Endothelial cell of umbilical vein (primary cell): Measurements from ENCODE around the gene DPP7. TPM values are rescaled to one million over a fixed set of nuclear protein-coding genes. Genes with fewer than 3 reads are reported as not detected.

Source experiments
- BruUV-seq: library from RNA; stranded (reverse); fragments of 400-500 nt; replicated peaks from 2 replicates; lab custom pipeline; 2021; lab: Mats Ljungman, UMichigan
- CTCF ChIA-PET: fragments of 300-600, 350-600 bp; sonication (Branson Sonifier 250); formaldehyde crosslinking; loops from one replicate; lab custom pipeline; 2021; ENCODE audit warnings: antibody characterized with exemption, inconsistent platforms; lab: Charles Lee
- POLR2A ChIA-PET: fragments of 300-600, 350-600 bp; sonication (Branson Sonifier 250); formaldehyde crosslinking; loops from one replicate; lab custom pipeline; 2021; ENCODE audit warnings: antibody characterized with exemption, inconsistent platforms; lab: Charles Lee
- DNase-seq: peaks from one replicate; pipeline ENCODE4 v3.0.0-alpha.2; 2011; ENCODE audit warnings: low read depth, low spot score
- FAIRE-seq: peaks from 2 replicates; lab custom pipeline; 2011; peaks lifted over from hg19 to GRCh38; lab: Jason Lieb, UNC
- H2AFZ ChIP-seq: 2 replicates; pipeline ENCODE4 v1.6.0; 2012; ENCODE audit warnings: low read depth, low read length, control low read depth, inconsistent platforms
- H3K27ac ChIP-seq: 2 replicates; pipeline ENCODE4 v1.5.1; 2011; ENCODE audit warnings: low read depth, mild to moderate bottlenecking, control low read depth, low read length, moderate library complexity; ENCODE audit not compliant: insufficient read depth
- H3K27me3 ChIP-seq, 2 experiments: 2 replicates each; pipeline versions ENCODE4 v1.6.0 to v1.6.1; 2011; ENCODE audit warnings: low read length in 2 of 2, mixed read lengths in 1 of 2; ENCODE audit not compliant: control insufficient read depth in 2 of 2, insufficient read depth in 2 of 2
- H3K36me3 ChIP-seq, 2 experiments: 2 replicates in 1 of 2; 3 replicates in 1 of 2; pipeline ENCODE4 v1.5.1; 2011; ENCODE audit warnings: low read length in 2 of 2, mild to moderate bottlenecking in 1 of 2, moderate library complexity in 1 of 2; ENCODE audit not compliant: control insufficient read depth in 2 of 2, insufficient read depth in 2 of 2; ENCODE audit errors: extremely low read depth in 1 of 2
- H3K4me1 ChIP-seq: 3 replicates; pipeline ENCODE4 v1.5.1; 2011; ENCODE audit warnings: mild to moderate bottlenecking, low read length; ENCODE audit not compliant: control insufficient read depth, insufficient read depth; ENCODE audit errors: extremely low read depth
- H3K4me2 ChIP-seq: 2 replicates; pipeline ENCODE4 v1.6.1; 2011; ENCODE audit warnings: low read length, control low read depth, mixed read lengths; ENCODE audit not compliant: insufficient read depth
- H3K4me3 ChIP-seq, 3 experiments: fragments of 200-600 bp in 1 of 3; sonication (generic), shearing (Covaris generic) in 1 of 3; replicated peaks in 1 of 3; 2 replicates each; pipeline ENCODE4 v1.5.1; 2011 to 2016; ENCODE audit warnings: control low read depth in 3 of 3, low read length in 3 of 3, mild to moderate bottlenecking in 2 of 3, inconsistent platforms in 1 of 3, low read depth in 1 of 3, moderate library complexity in 1 of 3; ENCODE audit not compliant: insufficient read depth in 1 of 3
- H3K79me2 ChIP-seq: 2 replicates; pipeline ENCODE4 v1.6.0; 2012; ENCODE audit warnings: low read length, inconsistent platforms; ENCODE audit not compliant: control insufficient read depth, insufficient read depth
- H3K9ac ChIP-seq: replicated peaks from 2 replicates; pipeline ENCODE3; 2011; ENCODE audit warnings: low read length, control low read depth; ENCODE audit not compliant: insufficient read depth; ENCODE audit errors: extremely low read depth
- H3K9me1 ChIP-seq: replicated peaks from 3 replicates; pipeline ENCODE4 v1.6.0; 2011; ENCODE audit warnings: mild to moderate bottlenecking, low read length; ENCODE audit not compliant: control insufficient read depth, insufficient read depth; ENCODE audit errors: extremely low read depth
- H3K9me3 ChIP-seq: replicated peaks from 2 replicates; pipeline ENCODE4 v1.5.1; 2012; ENCODE audit warnings: low read length, inconsistent platforms; ENCODE audit not compliant: control insufficient read depth, insufficient read depth
- H4K20me1 ChIP-seq: replicated peaks from 2 replicates; pipeline ENCODE3; 2011; ENCODE audit warnings: mild to moderate bottlenecking, low read length; ENCODE audit not compliant: control insufficient read depth, insufficient read depth; ENCODE audit errors: extremely low read depth
- EZH2 ChIP-seq: IDR thresholded peaks from 2 replicates; pipeline ENCODE4 v1.6.1; 2012; ENCODE audit warnings: borderline replicate concordance, low read depth, mild to moderate bottlenecking, moderate library complexity, low read length, inconsistent platforms; ENCODE audit not compliant: severe bottlenecking
- FOS ChIP-seq: IDR thresholded peaks from 2 replicates; pipeline ENCODE4 v1.6.1; 2011; ENCODE audit warnings: mild to moderate bottlenecking, low read length, moderate library complexity, borderline replicate concordance; ENCODE audit not compliant: insufficient read depth
- GATA2 ChIP-seq: IDR thresholded peaks from 2 replicates; pipeline ENCODE4 v1.7.0; 2011; ENCODE audit warnings: low read depth, mild to moderate bottlenecking, moderate library complexity, mixed read lengths, low read length; ENCODE audit not compliant: insufficient read length, insufficient read depth
- JUN ChIP-seq: IDR thresholded peaks from 2 replicates; pipeline ENCODE4 v1.6.1; 2011; ENCODE audit warnings: borderline replicate concordance, low read depth; ENCODE audit not compliant: insufficient read length, insufficient read depth
- MAX ChIP-seq: IDR thresholded peaks from 2 replicates; pipeline ENCODE4 v1.6.1; 2011; ENCODE audit not compliant: insufficient read depth, insufficient read length
- MYC ChIP-seq: IDR thresholded peaks from one replicate; pipeline ENCODE4 v1.6.1; 2011; ENCODE audit warnings: mild to moderate bottlenecking, low read depth, low read length
- POLR2A ChIP-seq: IDR thresholded peaks from 2 replicates; pipeline ENCODE4 v1.6.1; 2012; ENCODE audit warnings: low read depth, mild to moderate bottlenecking, control low read depth, low read length
- POLR2AphosphoS5 ChIP-seq: IDR thresholded peaks from 2 replicates; pipeline ENCODE4 v1.6.1; 2012; ENCODE audit warnings: low read depth, mild to moderate bottlenecking, control low read depth, low read length, moderate library complexity; ENCODE audit not compliant: insufficient read depth
- dilution Hi-C: fragments of 300-500 bp; cut with MboI; formaldehyde crosslinking; loops from one replicate; pipeline ENCODE4 v1.15.0; 2019; ENCODE audit warnings: low sequenced_read_pairs; ENCODE audit not compliant: extremely low pct_ligation_motif_present
- intact Hi-C: fragments of 100-400 bp; cut with micrococcal nuclease; formaldehyde crosslinking; loops from one replicate; pipeline ENCODE4 v1.10.0; 2022
- polyA plus RNA-seq, 4 experiments: library from polyadenylated mRNA; depleted of rRNA in 3 of 4; stranded (reverse) in 3 of 4; unstranded in 1 of 4; fragments of >200 nt; gene quantifications; 2 replicates each; pipeline versions ENCODE4 v1.2.1 to v1.2.3, GENCODE V29; 2011 to 2012; ENCODE audit warnings: missing spikeins in 1 of 4
- total RNA-seq: library from RNA; stranded (reverse); gene quantifications from 2 replicates; pipeline ENCODE4 v1.2.3, GENCODE V29; 2021
- TF ChIP-seq, protein P1 (sequence below), 2 donors: IDR thresholded peaks; 1 replicate in 1 of 2; 2 replicates in 1 of 2; pipeline ENCODE4 v1.5.1; 2011; ENCODE audit warnings: low read length in 2 of 2, mild to moderate bottlenecking in 2 of 2, moderate library complexity in 2 of 2, control low read depth in 1 of 2, inconsistent platforms in 1 of 2, low read depth in 1 of 2; ENCODE audit not compliant: insufficient read depth in 1 of 2; ENCODE audit errors: extremely low read depth in 1 of 2

The DPP7 gene
- total and polyA plus RNA-seq, 2 donors (not counting 3 experiments of a cell fraction or from before 2014, with no cell fraction given): 149 to 200 TPM

GRCh38 chr9:137071282-137071681, 43.3 kb downstream of the DPP7 start:
- no peaks in the 10 kb centered on the region for H3K9me1 ChIP-seq
- FAIRE-seq (no peak), DNase-seq (no peak)
- ChIA-PET CTCF (interaction anchor here (1.0 to 8.0 kb wide), 5 partner anchors 15 to 156 kb away, joined by 3 to 152 read pairs (median 8); partner anchors contain the start of genes ABCA2, MAN1B1, NPDC1 and RNF224), POLR2A (no interaction called here)
- no peak for TF ChIP-seq JUN
- no peak for TF ChIP-seq FOS
- no peak for TF ChIP-seq GATA2
- TF ChIP-seq, protein P1, sequence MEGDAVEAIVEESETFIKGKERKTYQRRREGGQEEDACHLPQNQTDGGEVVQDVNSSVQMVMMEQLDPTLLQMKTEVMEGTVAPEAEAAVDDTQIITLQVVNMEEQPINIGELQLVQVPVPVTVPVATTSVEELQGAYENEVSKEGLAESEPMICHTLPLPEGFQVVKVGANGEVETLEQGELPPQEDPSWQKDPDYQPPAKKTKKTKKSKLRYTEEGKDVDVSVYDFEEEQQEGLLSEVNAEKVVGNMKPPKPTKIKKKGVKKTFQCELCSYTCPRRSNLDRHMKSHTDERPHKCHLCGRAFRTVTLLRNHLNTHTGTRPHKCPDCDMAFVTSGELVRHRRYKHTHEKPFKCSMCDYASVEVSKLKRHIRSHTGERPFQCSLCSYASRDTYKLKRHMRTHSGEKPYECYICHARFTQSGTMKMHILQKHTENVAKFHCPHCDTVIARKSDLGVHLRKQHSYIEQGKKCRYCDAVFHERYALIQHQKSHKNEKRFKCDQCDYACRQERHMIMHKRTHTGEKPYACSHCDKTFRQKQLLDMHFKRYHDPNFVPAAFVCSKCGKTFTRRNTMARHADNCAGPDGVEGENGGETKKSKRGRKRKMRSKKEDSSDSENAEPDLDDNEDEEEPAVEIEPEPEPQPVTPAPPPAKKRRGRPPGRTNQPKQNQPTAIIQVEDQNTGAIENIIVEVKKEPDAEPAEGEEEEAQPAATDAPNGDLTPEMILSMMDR (IDR thresholded peaks at IDR 0.05; ENCODE audit: extremely low read depth in 1 of 2, insufficient read depth in 1 of 2, low read depth in 1 of 2, low read length in 2 of 2): no peak
- TF ChIP-seq POLR2AphosphoS5: no peak
- no peak for TF ChIP-seq EZH2
- TF ChIP-seq MAX: no peak
- TF ChIP-seq POLR2A: no peak
- TF ChIP-seq MYC: no peak
- H3K9me3 ChIP-seq: no peaks in the 10 kb centered on the region
- BruUV-seq: no TSS peak
- H3K27me3 ChIP-seq: no peaks in the 10 kb centered on the region
- intact Hi-C loops: no loop called here
- no peaks in the 10 kb centered on the region for H4K20me1 ChIP-seq
- no peak overlapping the region for H3K27ac ChIP-seq
- peaks cover 9% of the 10 kb centered on the region for H3K79me2 ChIP-seq
- peak overlapping the region; percentile 53 for H2AFZ ChIP-seq
- no peak overlapping the region for H3K4me3 ChIP-seq
- H3K4me2 ChIP-seq: no peak overlapping the region
- dilution Hi-C loops: no loop called here
- peaks cover 11% of the 10 kb centered on the region for H3K4me1 ChIP-seq
- no peak overlapping the region for H3K9ac ChIP-seq
- H3K36me3 ChIP-seq: no peaks in the 10 kb centered on the region
